NCI-H2171 treated with DMSO at 0.1 percent for 48 hours (cell line): ENCODE data around the gene KCNMA1.

Experiments
- DNase-seq: peaks from one replicate; lab custom pipeline; 2025; lab: John Stamatoyannopoulos, UW

KCNMA1 gene

DNA sequence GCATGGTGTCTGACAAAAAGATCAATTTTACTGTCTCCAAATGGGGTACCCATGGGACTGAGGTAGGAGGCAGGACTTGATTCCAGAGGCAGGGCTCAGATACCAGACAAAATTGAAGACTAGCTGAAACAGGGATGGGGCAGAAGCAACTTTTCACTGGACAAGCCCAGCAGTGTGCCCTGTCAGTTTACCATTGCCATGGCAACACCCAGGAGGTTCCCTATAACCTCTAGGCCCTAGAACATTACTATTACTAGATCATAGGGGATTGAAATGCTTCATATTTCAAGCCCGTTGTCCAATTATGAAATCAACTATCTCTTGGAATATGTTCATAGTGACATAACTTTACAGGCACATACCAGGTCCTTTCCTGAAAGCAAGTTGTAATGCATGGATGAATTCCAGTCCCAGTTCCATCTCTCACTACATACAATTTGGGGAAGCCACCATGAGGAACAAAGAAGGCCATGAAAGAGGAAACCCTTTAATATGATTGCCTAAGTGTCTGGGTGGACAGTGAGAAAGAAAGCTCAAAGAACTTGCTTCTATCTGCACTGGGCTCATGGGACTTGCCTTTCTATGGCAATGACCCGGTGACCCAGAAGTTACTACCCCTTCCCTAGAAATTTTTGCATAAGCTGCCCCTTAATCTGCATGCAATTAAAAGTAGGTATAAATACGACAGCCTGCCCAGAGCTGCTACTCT, 557.9 kb downstream of the KCNMA1 start:
- DNase-seq = no peak

DNA sequence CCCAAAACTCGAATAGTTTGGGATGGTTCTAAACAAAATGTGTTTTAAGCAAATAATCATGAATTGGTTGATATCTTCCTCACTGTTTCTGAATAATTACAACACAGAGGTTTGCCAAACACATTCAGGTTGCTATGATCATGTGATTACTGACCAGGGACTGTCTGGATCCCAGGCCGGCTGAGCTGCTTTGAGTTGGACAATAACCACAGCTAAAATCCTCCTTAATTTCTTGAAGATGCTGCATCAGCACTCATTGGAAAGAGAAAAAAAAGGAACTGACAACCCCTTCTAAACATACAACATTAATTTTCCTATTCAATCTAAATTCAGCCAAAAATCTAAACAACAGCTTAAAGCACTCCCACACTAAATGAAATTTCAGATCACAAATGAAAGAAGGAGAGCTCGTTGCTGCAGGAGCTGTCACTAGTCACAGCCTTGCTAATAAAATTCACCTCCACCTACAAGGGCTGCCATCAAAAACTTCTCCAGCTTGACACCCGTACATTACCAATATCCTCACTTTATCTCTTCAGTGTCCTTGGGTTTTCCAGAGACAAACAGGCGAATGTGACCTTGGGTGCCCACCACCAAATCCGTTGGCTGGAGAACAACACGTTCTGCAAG, 560.2 kb downstream of the KCNMA1 start:
- DNase-seq = no peak

DNA sequence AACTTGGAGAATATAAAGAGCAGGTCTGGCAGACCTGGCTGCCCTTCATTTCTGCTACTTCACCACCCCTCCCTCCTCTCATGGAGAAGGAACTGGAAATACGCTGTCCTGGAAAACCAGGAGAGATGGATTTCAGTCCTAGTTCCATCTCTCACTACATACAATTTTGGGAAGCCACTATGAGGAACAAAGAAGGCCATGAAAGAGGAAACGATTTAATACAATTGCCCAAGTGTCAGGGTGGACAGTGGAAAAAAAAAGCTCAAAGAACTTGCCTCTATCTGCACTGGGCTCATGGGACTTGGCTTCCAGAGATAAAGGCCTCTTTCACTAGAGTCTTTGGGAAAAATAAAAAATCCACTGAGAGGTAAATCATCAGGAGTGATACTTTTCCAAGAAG, 561.7 kb downstream of the KCNMA1 start:
- DNase-seq = no peak

DNA sequence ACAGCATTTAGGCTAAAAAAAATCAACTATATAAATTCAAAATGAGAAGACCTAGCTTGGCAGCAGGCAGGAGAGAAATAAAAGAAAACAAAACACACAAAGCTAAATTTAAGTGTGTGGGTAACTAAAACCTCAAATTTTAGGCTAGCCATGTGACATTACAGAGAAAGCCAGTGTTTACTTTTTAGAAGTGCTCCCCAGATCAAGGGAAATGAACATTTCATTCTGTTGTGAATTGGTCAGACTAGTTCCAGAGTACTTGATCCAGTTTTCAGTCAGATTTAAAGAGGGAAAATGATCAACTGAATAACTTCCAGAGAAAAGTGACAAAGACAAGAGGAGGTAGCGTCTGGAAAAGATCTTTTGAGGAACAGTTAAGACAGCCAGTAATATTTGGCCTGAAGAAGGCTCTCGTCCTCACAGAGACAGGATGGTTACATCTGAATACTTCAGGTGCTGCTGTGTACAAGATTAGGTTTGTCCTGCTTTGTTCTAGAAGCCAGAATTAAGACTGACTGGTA, 563.4 kb downstream of the KCNMA1 start:
- no peak for DNase-seq

DNA sequence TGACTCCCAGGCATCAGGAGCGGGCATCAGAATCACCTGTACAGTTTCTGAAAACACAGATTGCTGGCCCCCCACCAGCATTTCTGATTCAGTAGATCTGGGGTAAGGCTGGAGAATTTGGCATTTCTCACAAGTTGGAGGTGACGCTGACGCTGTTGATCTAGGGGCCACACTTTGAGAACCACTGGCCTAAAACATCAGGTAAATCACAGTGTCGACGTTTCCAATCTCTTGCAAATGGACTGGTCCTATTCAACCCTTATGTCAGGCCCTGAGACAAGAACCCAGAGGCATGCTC, 564.0 kb downstream of the KCNMA1 start:
- DNase-seq = no peak

DNA sequence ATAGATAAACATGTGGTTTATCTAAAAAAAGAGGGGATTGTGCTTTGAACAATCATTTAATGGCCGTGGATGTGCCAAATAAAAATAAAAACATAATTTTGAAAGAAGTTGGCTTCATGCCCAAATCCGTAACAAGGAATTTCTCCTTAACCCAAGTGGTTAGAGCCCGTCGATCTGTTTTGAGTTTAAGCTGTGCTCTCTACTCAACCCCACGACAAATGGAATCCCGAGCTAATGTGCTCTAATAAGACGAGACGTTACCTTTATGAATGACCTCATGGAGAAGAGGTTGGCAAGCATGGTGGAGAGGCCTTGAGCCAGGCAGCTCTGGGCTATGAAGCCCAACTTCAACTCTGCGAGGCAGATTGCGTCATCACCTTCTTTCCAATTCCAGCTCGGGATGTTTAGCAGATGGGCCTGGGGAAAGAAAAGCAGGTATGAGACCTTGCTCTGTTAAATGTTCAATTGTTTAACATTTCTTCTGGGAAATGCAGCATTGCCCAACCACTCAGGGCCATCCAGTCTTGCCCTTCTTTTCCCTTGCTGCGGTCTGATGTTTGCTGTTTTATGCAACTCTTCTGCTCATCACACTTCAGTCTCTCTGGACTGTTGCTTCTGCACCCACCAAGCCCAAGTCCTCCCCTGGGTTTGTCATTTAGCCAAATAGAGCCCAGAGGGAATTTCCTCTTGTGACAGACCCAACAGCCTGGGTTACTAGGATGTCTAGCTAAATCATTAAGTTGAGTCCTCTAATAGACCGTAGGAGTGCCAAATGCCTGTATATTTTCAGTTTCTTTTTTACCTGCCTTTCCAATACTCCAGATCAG, 564.6 kb downstream of the KCNMA1 start:
- DNase-seq = no peak

DNA sequence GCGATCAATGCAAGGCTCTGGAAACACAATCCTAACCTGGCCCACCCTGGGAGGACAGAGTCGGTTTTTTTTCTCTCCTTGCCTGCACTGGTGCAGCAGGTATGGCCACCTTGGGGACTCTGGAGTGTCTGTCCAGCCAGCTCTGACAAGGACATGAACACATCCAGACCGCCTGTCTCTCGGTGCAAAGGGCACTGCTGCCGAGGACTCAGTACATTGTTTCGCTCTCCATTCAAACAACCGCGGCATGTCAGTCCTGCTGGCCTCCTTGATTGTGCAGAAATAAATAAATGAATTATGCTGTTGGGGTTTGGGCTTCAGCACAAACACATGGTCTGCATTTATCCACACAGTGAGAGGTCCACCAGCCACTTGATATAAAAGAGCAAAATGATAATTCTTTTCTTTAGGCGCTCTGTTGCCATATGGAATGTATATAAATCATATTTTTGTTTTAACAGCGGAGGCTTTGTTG, 565.2 kb downstream of the KCNMA1 start:
- no peak for DNase-seq

DNA sequence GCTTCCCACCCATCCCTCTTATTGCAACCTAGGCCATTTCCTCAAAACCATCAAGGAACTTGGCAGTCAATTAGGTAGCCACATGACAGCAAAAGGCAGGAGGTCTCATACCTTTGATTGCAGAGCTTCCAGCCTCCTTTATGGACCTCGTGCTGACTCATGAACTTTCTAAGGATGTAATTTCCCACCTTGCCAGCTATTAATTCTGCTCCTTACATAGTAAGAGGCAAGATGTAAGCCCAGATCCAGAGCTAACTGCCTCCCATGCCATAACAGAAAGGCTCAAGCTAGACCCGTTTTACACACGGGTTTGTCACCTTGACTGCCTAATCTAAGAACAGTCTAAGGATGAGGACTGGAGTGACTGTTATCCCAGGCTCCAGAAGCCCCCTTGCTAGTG, 565.7 kb downstream of the KCNMA1 start:
- no peak for DNase-seq

DNA sequence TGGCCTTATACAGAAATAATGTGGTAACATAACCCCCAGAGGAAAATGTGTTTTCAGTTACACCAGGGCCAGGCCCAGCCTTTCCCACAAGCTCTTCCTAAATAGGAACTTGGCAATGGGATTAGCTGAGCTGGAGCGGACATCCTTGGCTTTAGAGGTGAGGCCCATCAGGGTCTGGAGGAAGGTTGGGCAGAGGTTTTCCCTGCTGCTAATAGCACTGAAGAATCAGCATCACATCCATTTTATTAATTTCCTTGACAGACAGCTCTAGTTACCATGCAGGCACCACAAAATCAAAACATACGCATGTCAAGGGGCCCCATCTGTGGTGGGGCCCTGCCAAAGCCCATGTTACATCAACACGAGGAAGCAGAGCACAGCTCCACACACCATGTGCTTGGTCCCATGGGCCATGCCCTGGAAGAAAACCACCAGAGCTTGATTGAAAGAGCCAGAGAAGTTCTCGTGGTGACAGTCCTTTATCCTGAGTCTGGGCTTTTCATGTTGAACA, 566.6 kb downstream of the KCNMA1 start:
- DNase-seq = peak; percentile 7

DNA sequence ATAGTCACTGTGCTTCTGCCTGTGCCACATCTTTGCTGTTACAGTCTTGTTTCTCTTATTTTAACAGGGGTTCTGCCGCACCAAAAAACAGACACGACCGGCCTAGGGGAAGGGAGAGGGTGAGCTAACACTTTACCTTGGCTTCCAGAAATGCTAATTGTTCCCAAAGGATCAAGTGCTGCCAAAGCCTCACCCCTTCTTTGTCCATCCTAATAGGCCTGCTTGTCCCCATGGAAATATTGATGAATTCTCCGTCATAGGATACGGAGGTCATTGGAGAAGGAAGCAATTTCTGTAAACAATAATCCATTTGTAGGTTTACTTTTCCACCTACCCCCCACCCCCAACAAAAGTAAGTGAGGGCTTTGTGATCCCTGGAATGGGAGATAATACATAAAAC, 567.3 kb downstream of the KCNMA1 start:
- DNase-seq = no peak

DNA sequence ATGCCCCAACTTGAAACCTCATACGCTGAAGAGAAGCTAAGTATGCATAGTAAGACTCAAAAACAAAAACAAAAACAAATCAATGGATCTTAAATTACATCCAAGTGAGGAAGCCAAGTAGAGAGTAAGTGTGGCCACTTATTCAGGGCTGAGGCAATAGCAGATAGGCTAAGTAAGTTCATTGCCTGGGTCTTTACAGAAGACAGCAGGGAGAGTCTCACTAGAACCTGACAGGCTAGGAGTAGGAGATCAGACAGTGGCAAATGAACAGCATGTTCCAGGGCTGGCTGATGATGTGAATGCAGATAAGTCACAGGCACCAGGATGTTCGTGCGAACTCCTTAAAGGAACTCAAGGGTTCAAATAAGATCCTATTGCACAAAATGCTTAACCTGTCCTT, 568.6 kb downstream of the KCNMA1 start:
- no peak for DNase-seq

DNA sequence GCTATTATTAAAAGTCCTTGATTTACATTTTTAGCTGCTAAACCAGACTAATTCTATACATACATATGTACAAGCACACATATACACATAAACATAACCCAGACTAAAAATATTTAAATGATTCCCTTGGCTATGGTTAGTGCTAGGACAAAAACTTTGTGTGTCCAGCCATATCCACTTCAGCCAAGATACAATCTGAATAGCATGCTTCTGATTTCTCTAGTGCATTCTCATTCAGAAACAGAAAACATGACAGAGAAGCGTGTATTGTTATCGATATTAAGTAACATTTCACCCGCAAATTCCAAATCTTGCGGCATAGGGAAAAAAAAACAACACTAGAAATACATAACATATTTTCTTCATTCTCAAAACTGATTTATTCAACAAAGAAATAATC, 569.3 kb downstream of the KCNMA1 start:
- DNase-seq = no peak

DNA sequence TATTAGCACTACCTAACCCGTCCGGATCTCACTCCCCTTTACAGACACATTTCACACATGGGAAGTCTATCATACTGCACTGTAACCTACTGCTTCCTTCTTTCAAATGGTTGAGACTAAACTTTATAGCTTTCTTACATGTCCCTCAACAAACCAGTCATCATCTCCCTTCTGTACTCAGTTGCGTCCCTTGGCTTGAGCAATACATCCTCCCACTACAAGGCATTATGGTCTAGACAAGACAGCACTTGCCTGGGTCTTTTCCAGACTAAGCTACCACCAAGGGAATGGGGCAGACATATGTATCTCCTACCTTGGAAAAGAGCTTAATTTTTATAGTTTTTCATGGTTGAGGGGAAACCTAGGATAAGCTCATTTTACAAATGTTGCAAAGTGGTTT, 575.2 kb downstream of the KCNMA1 start:
- no peak for DNase-seq

DNA sequence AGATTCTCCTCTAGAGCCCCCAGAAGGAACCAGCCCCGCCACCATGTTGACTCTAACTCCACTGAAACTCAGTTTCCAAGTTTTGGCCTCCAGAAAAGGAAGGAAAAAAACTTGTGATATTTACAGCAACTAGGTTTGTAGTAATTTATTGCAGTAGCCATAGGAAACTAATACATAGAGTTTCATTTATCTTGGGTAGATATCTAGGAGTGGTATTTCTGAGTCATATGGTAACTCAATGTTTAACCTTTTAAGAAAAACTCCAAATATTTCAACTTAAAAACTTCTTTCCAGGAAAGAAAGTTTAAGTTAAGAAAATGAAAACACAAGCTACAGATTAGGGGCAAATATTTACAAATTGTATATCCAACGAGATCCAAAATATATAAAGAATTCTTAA, 576.7 kb downstream of the KCNMA1 start:
- no peak for DNase-seq

DNA sequence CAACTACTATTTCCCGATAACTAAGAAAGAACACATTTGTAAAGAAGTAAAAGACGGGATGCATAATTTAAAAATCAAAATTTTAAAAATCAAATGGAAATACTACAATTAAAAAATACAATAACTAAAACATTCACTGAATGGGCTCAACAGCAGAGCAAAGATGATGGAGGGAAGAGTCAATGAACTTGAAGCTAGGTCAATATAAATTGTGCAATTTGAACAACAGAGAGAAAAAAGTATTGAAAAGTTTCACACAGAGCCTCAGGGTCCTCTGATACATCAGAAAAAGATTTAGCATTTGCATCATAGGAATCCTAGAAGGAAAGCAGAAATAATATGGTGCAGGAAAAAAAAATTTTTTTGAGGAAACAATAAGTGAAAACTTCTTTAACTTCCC, 581.0 kb downstream of the KCNMA1 start:
- DNase-seq = no peak

DNA sequence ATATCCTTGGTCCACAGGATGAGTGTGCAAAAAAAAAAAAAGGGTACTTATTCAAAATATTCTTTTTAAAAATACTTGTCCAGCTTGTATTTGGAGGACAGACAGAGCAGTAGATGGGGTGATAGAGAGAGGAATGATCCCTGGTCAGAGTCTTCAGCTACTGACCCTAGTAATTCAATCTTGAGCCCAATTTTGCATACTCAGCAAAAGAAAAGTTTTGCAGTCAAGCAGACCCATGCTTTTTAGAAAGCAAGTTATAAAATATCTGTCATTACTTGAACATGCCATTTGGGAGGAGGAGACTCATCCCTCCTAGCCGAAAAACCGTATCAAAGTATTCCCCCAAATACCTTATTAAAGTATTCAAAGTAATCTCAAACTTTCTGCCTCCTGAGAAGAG, 585.0 kb downstream of the KCNMA1 start:
- no peak for DNase-seq

DNA sequence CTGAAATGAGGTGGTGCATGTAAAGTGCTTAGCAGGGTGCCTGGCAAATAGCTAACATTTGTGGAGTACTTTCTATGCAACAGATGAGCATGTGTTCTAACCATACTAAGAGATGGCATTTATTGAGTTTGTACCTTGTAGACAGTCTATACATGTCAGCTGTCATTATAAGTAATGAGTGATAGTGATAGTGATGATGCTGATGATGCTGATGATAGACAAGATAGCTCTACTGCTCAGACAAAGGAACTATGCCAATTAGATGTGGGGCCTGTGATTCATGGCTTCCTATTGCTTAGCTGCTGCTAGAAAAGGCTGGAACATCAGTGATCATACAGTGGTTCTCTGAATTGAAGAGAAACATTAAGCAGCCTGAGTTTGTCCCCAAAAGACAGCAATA, 585.8 kb downstream of the KCNMA1 start:
- no peak for DNase-seq

DNA sequence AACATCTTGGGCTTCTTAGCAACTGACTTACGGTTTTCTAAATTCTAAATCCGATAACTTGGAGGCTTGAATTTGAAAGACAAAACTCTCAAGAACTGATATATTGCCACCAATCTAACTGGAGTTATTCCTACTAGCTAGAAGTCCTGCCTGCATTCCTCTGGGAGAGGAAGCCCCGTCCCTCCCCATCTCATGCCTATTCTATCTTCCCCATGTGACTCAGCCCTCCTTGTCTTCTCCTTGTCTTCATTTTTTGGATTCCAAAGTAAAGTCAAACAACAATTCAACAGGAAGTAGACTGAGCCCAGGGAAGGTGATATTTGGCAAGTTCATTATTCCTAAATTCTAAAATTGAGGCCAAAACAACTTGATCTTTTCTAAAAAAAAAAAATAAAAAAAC, 587.7 kb downstream of the KCNMA1 start:
- DNase-seq = no peak

DNA sequence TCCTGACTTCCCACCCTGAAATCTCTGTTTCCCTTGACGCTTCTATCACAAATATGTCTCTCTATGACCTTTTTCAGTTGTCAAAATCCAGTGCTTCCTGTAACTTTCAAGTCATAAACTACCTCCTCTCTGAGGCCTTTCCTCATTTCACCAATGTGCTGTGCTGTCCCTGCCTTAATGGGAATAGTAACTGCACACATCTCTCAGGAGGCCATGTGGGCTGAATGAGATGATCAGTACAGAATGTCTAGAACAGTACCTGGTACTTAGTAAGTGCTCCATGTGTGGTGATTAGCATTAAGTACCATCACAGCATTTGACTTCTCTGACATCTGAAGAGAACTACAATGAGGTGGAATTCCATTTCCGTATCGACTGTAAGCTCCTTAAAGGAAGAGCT, 588.5 kb downstream of the KCNMA1 start:
- DNase-seq = no peak

DNA sequence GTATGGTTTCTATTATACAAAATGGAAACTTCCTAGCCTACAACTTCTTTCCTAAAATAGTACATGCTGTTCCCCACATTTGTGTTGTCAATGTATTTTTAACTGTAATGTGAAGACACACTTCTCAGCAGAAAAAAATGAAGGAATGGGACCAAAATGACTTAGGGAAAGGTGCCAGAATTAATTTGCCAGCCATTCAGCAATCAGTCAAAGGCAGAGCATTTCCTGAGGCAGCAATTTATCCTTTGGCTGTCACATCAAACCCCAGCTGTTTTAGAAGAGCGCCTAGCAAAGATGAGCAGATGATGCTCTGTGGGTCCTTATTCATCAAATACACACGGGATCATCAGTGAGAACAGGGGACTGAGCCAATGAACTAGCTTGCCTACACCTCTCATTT, 592.5 kb downstream of the KCNMA1 start:
- DNase-seq = peak; percentile 5

DNA sequence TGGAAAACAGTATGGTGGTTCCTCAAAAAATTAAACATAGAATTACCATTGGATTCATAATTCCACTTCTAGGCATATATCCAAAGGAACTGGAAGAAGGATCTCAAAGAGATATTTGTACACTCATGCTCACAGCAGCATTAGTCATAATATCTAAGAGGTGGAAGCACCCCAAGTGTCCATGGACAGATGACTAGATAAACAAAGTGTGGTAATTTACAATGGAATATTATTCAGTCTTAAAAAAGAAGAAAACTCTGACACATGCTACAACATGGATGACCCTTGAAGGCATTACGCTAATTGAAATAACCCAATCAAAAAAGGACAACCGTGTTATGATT, 594.2 kb downstream of the KCNMA1 start:
- no peak for DNase-seq

DNA sequence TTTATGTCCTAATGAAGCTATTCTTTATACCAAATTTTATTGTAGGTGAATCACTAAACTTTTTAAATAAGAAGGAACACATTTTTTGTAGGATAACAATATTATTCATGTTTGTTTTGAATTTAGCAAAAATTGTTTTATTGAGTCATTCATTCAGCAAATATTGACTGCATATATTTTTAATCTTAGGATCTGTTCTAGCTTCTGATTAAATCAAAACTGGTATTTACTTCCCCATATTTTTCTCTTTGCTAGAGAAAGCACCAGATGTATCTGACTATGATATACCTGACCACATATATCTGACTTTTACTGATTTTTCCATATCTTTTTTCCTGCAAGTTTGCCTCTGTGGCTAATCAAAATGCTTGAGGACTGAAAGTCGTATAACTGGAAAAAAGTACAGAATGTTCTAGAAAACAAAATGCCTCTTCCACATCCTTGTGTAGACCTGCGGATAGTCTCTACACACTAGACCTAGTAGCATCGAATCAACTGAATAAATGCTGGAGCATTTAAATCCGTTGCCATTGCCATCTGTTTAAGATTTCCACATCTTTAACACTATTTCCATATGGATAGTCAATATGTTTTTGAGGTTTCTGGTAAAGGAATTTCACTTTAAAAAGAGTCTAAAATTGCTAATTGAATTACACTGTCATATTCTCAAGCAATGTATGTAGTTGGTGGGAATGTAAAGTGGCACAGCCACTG, 594.7 kb downstream of the KCNMA1 start:
- DNase-seq = no peak
